GM18870 (cell line): ENCODE results near the gene INO80B.
A peak's percentile ranks its signal among the peaks of the same experiment; 100 is the strongest.
"Not testable (repeated sequence)": the region's sequence is repeated elsewhere in the genome, so short reads cannot be mapped to it uniquely, and the experiment has no call there.

ENCODE experiments used
- ATAC-seq: cut with Tn5 transposase; IDR thresholded peaks from one replicate; pipeline ENCODE4 v1.9.1; 2021; ENCODE audit warnings: moderate library complexity; ENCODE audit not compliant: unreplicated experiment

INO80B gene

GRCh38 chr2:74474899-74475298 is 20.0 kb downstream of the INO80B start:
- no peak for ATAC-seq

- ATAC-seq: no peak
These were observed 26.5 kb downstream of the INO80B start for GRCh38 chr2:74481431-74481830.

- ATAC-seq: peak; percentile 33
These were observed 27.3 kb downstream of the INO80B start for GRCh38 chr2:74481961-74482800.

DNA sequence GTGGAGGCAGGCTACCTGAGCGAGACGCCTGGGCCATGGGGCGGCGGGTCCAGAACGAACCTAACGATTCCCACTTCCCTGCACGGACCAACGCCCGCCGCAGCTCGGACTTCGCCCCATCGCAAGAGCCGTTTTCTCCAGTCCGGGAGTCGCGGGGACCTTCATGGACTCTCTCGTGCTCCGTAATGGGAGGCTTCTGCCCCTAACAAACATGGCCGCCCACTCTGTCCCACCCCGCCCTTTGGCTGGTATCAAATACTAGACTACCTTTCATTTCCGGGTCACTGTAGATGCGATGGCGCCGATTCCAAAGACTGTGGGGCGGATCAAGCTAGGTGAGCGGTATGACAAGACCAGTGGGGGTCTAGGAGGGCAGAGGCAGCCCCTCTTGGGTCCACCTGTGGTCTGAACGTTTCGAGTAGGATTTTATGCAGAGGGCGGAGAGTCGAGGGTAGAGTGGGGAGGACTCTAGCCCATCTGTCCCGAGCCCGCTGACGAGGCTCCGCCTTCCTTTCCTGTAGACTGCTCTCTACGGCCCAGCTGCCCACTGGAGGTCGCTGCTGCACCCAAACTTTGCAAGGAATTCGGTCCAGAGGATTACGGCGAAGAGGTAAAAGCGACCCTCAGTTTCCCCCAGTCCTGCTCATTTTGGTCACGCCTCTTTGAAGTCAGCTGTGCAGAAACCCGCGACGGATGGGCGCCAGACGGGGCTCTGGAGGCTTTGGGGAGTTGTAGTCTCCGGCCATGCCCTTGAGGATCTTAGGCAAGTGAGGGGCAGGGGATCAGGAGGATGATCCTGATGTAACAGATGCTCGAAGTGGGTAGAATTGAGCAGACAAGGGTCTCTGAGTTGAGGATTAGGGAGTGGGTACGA is 28.2 kb downstream of the INO80B start, which contains the start of the genes CCDC142 and TTC31:
TSS of gene CCDC142 (minus strand) at position 198 of the 874 bp plus-strand sequence. CDS start at position 37, 161 bp downstream.
TSS of gene TTC31 (plus strand) at position 281 of the 874 bp plus-strand sequence. CDS start at position 296, 15 bp downstream.
- peak; percentile 91 for ATAC-seq

GRCh38 chr2:74483675-74484164 is 28.8 kb downstream of the INO80B start:
- ATAC-seq: not testable (repeated sequence)

- no peak for ATAC-seq
These were observed 31.3 kb downstream of the INO80B start for GRCh38 chr2:74486141-74486540.

GRCh38 chr2:74488643-74489481 is 34.0 kb downstream of the INO80B start:
- ATAC-seq: no peak

- no peak for ATAC-seq
These were observed 35.0 kb downstream of the INO80B start for GRCh38 chr2:74489906-74490305.

GRCh38 chr2:74491648-74492544 is 37.0 kb downstream of the INO80B start:
- no peak for ATAC-seq

- no peak for ATAC-seq
These were observed 38.7 kb downstream of the INO80B start for GRCh38 chr2:74493546-74493945.

DNA sequence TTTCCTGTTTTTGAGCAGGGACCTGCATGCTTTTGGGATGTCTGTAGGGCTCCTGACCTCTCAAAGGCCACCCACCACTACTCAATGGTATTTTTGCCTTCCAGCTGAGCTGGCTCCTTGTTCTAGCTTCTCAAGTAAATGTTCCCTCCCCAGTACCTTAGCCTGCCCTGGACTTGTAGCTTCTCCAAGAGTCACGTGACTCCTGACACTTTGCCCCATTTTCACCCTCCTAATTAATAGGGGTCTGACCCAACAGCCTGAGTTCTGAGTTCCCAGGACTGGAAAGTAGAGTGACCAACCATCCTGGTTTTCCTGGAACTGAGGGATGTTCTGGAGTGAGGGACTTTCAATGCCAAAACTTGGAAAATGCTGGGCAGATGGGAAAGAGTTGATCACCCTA is 40.6 kb downstream of the INO80B start:
- ATAC-seq: no peak

DNA sequence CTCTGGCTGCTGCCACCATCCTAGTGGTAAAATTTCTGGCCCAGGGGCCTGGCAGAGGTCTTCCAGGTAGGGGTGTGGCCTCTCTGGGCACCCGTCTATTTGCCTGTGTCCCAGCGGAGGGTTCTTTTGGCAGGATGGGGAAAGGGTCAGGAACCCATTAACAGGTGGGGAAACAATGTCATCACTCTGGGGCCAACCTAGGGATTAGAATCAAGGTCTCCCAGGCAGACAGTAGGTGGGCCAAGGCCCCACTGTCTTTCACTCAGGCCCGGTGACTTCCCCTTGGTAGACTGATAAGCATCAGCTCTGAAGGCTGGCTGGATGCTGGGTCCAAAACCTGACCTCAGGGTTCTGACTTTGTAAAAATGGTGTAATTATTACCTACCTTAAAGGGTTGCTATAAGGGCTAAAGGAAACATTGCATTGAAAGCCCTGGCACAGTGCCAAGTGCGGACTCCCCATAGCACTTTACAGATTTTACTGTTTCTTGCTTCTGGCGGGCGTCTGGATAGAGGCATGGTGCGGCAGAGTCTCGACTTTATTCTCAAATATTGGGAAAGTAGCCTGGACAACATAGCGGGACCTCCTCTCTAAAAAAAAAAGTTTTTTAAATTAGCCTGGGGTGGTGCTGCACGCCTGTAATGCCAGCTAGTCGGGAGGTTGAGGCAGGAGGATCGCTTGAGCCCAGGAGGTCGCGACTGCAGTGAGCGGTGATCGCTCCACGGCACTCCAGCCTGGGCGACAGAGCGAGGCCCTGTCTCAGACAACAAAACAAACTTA is 42.3 kb downstream of the INO80B start:
- no peak for ATAC-seq

DNA sequence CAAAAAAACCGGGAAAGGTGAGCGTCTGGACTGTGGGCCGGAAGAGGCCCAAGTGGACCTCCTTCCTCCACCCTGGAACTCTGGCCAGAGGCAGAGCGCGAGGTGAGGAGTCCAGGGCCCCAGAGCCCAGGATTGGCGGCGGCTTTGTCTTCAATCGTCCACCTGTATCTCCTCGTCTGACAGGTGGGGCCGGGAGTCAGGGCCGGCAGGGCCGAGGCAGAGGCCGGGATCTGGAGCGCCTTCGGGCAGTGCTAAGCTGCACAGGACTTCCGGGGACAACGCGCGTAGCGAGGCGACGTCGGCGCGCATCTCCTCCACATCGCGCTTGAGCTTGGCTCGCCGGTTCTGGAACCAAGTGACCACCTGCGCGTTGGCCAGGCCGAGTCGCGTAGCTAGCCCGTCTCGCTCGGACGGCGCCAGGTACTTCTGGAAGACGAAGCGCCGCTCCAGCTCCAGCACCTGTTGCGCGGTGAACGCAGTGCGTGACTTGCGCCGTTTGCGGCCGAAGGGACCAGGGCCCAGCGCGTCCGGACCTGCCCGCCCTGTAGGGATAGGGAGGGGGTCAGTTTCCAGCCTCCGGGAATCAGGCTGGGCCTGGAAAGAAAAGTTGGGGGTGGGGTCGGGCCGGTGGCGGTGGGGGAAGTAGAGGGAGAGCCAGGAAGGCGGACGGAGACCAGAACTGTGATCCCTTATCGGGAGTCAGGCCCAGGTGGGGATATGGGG is 43.1 kb downstream of the INO80B start:
- no peak for ATAC-seq

- no peak for ATAC-seq
These were observed 43.8 kb downstream of the INO80B start for GRCh38 chr2:74498500-74499266.

- ATAC-seq: no peak
These were observed 44.5 kb downstream of the INO80B start, which contains the start of gene LBX2 for GRCh38 chr2:74499267-74499939. Gene LBX2, minus strand, starts transcription at chr2:74499603. Its CDS starts 66 bp downstream, at chr2:74499537.

DNA sequence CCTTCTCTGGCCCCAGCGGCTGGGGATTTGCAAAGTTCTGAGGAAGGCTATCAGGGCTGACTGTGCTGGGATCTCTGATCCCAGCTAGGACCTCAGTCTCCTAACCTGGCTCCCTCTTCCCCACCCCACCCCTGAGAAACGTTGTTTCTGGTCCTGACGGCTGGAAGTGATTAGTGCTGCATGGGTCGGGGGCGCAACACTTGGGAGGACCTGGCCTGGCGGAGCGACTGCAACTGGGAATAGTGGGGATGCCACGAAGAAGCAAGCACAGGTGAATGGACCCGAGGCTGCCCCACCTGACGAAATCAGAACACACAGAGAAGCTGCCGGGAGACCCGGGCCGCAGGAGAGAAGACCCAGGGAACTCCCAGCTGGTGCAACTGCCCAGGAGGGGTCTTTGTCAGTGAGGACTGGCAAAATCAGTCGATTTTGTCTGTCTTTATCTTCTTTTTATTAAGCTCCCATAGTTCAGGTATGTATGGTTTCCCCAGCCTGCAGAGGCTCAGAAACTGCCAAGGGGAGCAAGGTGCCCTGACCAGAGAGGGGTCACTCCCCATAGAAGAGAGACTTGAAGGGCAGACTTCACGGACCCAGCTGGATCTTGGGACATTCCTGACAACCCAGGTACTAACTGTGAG is 45.2 kb downstream of the INO80B start:
- ATAC-seq: no peak
